Dedifferentiated amniotic fluid mesenchymal stem cell (primary cell): ENCODE measurements around the gene SCYGR4.
A peak's percentile ranks its signal among the peaks of the same experiment; 100 is the strongest.

Source experiments
- DNase-seq: peaks from one replicate; pipeline ENCODE4 v3.0.0-alpha.2; 2016; ENCODE audit errors: extremely low spot score

The SCYGR4 gene

DNA sequence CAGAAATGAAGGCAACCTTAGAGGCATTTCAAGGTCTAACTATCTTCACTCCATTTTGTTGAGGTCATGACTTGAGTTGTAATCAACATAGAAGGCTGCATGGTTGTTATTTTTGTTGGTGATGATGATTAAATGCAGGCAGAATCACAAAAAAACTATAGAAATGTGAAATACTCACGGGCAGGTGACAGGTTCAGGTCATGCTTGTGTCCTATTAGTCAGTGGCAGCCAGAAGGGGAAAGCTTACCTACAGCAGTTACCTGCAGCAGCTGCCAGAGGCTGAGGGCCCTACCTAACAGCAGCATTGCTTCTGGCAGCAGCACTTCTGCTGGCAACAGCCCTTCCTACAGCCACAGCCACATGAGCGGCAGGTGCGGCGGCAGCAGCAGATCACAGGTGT lies 3.1 kb upstream of the SCYGR4 start:
- no peak for DNase-seq

DNA sequence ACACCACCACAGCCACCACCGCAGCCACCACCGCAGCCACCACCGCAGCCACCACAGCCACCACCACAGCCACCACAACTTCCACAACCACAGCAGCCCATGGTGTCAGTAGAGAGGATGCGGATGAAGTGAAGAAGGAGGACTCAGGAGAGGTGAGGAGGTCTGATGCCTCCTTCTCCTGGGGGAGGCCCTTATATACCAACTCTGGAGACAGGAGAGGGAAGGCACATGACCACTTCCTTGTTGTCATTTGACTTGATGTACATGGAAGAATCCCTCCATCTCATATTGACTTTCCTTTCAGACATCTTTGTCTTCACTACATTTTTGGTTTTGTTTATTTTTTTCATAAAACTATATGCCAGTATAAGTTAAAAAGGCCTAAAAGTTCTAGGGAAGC lies 2.6 kb upstream of the SCYGR4 start, which contains the start of gene SCYGR3:
Gene SCYGR3, minus strand, starts transcription at position 101 of the 400 bp plus-strand sequence. Its CDS starts 0 bp downstream, at position 101.
- no peak for DNase-seq

DNA sequence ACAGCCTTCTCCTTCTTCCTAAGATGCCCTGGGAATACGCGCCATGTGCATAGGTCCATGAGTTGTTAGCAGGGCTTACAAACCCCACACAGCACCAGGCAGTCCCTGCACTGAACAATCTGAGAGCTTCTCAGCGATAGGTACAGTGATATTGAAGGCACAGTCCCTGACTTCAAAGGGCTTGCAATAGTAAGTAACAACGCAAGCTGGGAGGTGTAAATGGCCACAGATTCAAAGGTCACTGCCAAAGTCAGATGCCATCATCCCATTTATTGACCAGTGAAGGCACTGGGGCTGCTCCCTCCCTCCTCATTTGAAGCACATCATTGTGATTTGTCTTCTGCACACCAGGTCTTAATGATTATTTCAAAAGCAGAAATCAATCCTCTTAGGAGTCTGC lies 2.1 kb upstream of the SCYGR4 start:
- no peak for DNase-seq

DNA sequence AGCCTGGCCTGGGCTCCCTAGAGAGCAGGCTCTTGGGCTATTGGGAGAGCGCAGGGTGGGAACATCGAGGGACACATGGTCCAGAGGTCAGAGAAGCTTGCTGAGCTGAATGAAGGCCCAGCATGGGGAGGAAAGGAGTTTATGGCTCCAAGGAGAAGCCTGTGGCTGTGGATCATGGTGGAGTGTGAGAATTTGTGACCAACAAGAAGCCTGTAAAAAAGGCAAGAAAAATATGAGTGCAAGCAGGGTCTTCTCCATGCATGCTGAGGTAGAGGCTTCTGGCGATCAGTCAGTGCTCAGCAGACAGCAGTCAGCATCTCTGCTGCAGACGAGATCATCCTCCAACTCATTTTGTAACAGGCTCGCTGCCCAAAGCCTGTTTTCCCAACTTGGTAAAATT lies 1.4 kb upstream of the SCYGR4 start:
- DNase-seq: no peak

DNA sequence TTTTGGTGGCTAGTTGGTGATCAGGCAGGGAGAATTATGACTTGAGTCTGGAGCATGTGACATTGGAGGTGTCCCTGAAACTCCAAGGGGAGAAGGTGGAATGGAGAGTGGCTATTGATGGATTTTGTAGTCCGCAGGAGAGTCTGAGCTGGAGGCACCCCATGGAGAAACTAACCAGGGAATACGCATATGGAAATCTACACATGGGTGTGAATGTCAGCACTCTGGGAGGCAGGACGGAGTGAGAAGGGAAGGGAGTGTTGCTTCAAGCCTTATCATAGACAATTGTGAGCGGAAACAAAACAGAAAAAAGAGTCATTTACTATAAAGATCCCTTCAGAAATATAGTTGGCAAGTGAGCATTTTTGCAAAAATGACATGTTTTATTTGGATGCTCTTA lies 667 bp upstream of the SCYGR4 start:
- no peak for DNase-seq

DNA sequence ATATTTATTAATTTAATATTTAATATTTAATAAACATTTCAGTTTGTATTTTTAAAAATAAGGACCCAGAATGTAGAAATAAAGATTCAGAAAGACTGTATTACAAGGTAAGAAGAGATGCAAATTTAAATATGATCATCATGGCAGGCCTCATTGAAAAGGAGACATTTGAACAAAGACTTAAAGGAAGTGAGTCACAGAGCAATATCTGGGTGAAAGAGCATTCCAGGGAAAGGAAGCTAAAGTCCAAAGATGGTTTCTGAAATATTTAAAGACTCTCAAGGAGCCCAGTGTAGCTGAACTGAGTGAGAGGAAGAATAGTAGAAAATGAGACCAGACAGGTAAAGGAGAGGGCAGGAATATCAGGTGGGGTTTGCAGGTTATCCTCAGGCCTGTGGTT lies 5.9 kb downstream of the SCYGR4 start:
- peak; percentile 31 for DNase-seq

DNA sequence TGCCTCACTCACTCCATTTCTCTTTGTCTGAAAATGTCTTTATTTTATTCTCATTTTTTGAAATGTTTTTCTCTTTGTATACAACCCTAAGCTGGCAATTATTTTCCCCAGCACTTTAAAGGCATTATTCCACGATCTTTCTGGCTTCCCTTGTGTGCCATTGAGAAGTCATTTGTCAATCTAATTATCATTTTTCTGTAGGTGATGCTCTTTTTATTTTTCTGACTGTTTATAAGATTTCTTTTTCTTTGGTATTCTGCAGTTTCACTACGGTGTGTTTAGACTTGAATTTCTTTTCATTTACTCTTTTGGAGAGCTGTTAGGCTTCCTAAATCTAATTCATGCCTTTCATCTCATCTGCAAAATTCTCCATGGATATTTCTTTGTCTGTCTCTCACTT lies 8.1 kb downstream of the SCYGR4 start:
- no peak for DNase-seq

DNA sequence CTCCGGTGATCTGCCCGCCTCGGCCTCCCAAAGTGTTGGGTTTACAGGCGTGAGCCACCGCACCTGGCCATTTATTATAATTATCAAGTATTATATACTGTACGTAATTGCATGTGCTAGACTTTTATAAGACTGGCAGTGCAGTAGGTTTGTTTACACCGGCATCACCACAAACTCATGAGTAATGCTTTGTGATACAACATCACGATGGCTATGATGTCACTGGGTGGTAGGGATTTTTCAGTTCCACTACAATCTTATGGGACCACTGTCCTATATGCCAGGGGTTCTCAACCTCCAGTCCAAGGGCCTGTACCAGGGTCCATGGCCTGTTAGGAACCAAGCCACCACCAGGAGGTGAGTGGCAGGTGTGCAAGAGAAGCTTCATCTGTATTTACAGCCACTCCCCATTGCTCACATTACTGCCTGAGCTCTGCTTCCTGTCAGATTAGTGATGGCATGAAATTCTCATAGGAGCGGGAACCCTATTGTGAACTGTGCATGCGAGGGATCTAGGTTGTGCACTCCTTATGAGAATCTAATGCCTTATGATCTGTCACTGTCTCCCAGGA lies 9.4 kb downstream of the SCYGR4 start:
- no peak for DNase-seq

DNA sequence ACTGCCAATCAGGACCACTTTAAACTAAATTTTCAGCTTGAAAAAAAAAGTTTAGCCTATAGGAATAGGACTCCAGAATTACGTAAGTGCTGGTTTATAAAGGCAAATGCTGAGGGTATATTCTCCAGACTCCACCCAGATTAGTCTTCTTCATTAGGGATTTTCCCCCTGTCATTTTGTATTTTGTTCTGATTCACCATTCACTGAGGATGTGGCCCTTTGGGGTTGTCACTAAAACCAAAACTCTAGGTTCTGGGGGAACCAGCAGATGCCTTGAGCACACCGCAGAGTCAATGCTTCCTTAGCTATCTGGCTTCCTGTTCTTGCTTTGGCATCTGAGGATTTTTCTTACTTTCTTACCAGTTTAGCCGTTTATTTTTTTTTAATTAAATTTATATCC lies 10.5 kb downstream of the SCYGR4 start:
- no peak for DNase-seq

DNA sequence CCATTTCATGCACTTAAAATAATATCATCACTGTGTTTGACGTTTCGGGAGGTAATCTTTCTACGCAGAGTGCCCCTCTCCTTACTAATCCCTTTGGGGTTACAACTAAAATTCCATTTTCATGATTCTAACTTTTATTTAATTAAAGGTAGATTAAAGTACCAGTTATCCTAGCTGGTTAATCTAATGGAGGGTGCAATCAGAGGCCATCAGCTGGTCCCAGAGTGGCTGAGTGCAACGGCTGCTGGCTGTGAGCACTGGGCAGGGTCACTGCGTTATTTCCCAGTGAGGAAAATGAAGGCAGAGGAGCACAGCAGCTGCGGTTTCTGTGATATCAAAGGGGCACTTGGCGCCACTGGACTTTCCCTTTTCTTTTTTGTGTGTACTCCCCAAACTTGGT lies 12.1 kb downstream of the SCYGR4 start:
- no peak for DNase-seq

DNA sequence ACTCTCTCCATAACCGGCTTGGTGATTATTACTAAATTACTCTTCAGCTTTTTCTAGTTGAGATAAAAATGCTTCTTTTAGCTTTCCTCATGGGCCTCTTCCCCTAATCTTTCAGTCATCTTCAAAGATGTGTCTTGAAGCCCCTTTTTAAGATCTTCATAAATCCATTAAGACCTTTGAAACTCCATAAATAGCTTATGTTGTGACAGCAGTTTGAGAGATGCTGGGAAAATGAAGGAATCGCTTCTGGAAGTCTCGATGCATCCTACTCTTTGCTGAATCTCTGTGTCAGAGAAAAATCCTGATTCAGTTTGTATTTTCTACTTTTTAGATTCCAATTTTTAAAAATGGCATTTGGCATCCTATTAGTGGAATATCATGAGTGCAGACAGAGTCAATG lies 13.0 kb downstream of the SCYGR4 start:
- no peak for DNase-seq

DNA sequence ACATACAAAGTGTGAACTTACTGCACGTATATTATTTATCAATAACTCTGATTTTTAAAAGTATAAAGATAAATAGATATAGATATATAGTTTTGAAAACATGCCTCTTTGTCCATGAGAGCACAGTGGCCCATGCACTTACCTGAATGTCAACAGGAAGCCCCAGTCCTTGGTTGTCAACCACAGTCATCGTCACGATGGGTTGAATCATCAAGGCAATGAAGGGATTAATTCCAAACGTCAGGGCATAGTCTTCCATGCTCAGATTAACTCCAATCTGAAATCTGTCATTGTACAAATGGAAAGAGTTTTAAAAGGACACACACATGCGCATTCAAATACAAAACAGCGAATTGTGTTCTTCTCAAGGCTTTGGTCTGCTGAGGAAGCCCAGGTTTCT lies 15.5 kb downstream of the SCYGR4 start:
- DNase-seq: no peak

DNA sequence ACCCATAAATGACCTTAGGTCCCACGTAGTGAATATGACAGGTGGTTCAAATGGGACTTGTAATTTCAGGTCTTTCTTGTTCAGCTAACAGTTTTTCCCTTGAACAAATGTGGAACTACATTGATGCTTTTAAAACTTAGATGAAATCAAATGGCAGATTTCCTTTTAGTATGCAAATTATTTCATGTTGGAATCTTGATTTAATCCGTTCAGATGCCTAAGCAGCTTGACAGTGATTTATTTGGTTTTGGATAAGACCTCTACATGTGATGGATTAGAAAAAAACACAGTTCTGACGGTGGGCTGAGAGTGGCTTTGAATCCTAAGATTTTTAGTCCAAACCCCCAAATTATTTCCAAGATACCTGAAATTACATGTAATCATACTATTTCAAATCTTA lies 16.9 kb downstream of the SCYGR4 start:
- DNase-seq: no peak

DNA sequence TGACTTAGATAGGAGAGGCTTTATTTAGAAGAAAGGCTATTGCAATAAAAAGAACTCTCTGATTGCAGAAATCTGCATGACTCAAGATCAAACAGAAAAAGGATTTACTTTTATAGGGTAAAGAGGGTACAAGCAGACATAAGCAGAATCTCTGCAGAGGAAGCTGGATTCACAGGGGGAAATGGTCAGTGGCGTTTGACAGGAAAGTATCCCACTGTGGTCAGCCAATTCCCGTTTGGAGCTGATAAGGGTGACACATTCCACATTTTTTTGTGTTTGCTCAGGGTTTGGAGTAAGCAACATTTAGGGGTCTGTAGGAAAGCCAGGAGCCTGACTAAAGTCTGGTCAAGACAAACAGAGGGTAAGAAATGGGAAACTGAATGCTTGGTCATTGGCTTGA lies 25.4 kb downstream of the SCYGR4 start:
- DNase-seq: no peak

DNA sequence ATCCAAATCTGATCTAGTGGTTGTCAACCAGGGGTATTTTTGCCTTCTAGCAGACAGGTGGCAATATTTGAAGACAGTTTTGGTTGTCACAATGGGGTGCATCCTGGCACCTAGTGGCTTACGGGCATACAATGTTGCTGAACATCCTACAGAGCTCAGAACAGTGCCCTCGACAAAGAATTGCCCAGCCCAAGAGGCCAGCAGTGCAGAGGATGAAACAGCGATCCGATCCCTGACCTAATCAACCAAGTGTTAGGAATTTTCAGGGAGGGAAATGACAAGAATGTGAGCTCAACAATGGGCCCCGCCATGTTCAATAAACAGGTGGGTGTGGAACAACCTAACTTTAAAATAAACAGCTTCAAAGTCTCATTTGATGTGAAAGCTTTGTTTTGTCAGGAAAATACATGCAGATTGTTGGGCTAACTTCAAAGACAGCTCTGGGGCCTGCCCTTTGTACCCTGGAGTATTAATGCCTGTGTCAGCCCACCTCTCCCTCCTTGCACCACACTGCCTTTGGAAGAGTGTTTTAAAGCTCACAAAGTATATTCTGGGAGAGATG lies 26.8 kb downstream of the SCYGR4 start:
- DNase-seq: no peak

DNA sequence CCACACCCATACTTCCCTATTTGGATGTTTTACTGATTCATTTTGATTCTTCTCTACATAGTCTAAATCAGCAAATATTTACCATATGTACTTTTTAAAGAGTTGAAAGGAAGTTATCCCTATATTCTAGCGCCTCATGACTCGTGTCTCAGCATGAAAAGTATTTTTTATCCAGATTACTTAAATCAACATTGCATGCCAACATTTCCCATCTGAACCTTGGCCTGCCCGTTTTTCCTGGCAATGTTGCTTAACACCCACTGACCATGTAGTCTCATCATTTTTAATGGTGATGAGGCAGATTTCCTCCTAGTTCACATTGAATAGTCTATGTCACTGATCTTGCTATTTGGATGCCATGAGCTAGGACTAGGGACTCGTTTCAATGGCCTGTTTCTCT lies 36.1 kb downstream of the SCYGR4 start:
- no peak for DNase-seq

DNA sequence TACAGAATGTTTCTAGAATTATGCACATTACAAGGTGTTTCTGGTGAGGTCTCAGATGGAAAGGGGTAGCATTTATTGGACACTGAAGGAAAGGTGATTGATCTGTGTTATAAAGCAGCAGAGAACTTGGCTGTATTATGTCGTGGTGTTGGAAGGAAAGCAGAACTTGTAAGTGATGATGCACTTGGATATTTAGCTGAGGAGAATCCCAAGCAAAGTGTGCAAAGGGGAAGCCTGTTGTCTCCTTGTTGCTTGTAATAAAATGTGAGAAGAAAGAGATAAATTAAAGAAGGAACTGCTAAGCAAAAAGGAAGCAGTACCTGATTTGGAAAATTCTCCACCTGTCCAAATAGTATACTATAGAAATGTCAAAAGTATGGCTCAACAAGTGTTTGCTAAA lies 37.1 kb downstream of the SCYGR4 start:
- DNase-seq: no peak

DNA sequence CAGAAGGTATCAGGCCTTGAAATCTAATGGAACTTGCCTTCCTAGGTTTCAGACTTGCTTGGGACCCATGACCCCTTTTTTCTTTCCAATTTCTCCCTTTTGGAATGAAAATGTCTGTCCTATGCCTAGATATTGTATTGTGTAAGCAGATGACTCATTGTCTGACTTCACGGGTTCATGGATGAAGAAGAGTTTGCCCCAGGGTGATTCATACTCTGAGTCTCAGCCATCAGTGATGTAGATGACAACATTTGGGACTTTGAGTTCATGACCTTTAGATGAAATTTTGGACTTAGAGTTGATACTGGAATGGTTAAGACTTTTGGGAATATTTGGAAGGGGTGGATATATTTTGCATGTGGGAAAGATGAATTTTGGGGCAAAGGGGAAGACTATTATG lies 38.2 kb downstream of the SCYGR4 start:
- peak; percentile 78 for DNase-seq

DNA sequence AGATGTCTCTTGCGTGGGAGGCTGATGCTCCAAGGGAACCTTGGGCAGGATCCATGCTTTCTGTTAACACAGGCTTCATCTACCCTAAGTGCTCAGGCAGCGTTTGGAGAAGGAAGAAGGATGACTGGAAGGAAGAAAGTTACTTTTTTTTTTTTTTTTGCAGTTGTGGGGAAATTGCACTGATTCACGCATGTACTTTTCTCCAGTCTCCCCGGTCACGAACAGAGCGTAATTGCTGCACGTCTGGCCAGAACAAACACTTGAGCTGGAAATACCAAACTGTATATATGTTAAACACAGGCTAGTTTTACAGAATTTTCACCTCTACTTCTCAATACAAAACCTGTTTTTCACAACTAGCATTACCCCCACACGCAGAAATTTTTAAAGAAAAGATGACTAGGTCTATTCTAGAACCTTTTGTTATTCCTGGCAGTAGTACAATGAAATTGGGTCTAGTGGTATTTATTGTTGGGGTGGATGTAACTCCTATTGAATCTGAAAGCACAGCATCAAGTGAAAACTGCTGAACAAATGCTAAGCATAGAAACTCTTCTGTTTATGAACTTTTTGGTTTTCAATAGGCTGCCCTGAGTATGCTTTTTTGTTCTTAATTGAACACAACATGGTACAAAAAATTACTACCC lies 40.0 kb downstream of the SCYGR4 start:
- DNase-seq: no peak

DNA sequence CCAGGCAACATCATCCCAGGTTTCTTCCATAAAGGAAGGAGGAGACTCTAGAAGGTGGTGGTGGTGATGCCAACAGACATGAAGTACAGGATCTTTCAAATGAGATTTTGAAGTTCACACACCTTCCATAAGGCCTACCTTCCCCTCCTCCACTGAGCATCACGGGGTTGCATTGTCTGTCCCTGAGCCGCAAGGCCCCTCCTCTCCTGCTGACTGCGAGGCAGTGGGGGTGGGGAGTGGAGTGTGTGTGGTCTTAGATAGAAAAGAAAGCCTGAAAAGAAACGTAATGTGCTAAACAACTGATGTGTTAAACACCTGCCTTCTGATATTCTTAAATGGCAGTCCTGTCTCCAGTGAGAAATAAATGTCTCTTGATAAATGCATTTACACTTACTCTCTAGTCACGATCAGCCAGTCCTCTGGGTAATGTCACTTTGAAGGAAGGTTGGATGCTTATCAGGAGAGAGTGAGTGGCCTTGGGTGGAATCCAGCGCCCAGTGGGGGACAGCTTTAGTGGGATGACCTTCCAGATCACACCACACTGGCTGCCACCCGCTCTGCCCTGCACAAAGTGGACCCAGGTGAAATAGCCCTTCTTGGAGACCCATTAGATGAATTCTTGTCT lies 43.8 kb downstream of the SCYGR4 start:
- no peak for DNase-seq

DNA sequence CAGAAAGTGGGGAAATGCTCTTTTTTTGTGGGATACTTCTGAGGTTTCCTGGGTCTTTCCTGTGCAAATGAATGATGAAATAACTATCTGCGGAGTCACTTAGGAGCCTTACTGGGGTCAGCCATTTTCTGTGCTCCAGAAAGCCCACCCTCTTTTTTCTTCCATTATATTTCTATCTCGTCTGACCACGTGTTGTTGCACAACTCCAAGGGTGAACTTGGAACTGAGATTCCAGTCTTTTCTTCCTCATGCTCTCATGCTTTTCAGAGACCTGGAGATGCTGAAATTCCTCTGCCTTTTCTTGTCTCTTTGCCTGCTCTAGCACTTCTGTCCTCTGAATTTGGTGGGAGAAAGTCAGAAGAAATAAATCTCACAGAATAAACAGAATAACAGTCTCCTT lies 44.5 kb downstream of the SCYGR4 start:
- DNase-seq: no peak

DNA sequence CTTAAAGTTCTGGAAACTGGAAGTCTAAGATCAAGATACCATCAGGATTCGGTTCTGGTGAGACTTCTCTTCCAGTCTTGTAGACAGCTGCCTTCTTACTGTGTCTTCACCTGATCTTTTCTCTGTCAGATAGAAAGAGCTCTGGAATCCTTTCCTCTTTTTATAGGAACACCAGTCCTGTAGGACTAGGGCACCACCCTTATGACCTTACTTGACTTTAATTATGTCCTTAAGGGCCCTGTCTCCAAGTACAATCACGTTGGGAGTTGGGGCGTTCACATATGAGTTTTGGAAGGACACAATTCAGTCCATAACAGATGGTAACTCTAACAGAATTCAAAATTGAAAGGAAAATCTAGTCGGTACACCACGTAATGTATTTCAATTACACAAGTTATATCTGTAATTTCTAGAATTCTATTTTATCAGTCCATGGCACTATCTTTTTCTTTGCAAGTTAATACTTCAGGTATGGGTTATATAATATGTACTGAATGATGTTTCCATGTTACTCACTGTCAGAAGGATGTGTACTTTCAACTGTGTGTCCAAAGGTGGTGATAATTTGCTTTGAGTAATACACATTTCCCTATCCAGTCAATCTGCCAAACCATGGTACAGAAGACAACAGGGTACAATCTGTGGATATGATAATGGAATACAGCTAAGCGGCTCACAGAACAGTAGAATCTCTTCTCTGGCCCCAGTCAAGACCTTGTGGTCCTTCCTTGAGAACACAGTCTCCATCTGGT lies 48.1 kb downstream of the SCYGR4 start:
- DNase-seq: no peak
